Body of pancreas (tissue), 4 donors: ENCODE results near the gene MCF2L2. TPM values are rescaled to one million over a fixed set of nuclear protein-coding genes. Genes with fewer than 3 reads are reported as not detected.

ENCODE experiments used
- ATAC-seq: fragments of 150-250 bp; one replicate; pipeline ENCODE4 v1.9.1; 2016
- DNase-seq, 4 donors: peaks; one replicate each; pipeline ENCODE4 v3.0.0-alpha.2; 2019
- H3K27ac ChIP-seq, 4 donors: fragments of 200-600 bp; sonication (generic); 1 replicate in 3 of 4; 2 replicates in 1 of 4; pipeline versions ENCODE4 v1.5.1 to v1.6.1; 2016 to 2019; ENCODE audit warnings: mild to moderate bottlenecking in 1 of 4, mixed read lengths in 1 of 4, moderate library complexity in 1 of 4
- H3K27me3 ChIP-seq, 2 donors: fragments of 200-600 bp; sonication (generic); one replicate each; pipeline ENCODE4 v1.6.0; 2016; ENCODE audit warnings: mild to moderate bottlenecking in 1 of 2
- H3K36me3 ChIP-seq, 2 donors: fragments of 200-600 bp; sonication (generic); replicated peaks in 1 of 2; 2 replicates each; pipeline ENCODE4 v1.5.1; 2016; ENCODE audit warnings: low read depth in 2 of 2; ENCODE audit not compliant: insufficient read depth in 1 of 2
- H3K4me1 ChIP-seq: fragments of 200-600 bp; sonication (generic); one replicate; pipeline ENCODE4 v1.6.0; 2016
- H3K4me3 ChIP-seq, 2 donors: fragments of 200-600 bp; sonication (generic); 1 replicate in 1 of 2; 2 replicates in 1 of 2; pipeline ENCODE4 v1.5.1; 2016 to 2019
- H3K9me3 ChIP-seq, 3 donors: fragments of 200-600 bp; sonication (generic); 1 replicate in 2 of 3; 2 replicates in 1 of 3; pipeline ENCODE4 v1.5.1; 2016
- CTCF ChIP-seq, 7 experiments: fragments of 450-650 bp in 4 of 7; fragments of 200-600 bp in 3 of 7; sonication (generic) in 3 of 7; IDR thresholded peaks; one replicate each; pipeline ENCODE4 v1.5.1; 2016 to 2019; ENCODE audit warnings: antibody characterized with exemption in 7 of 7
- POLR2A ChIP-seq, 3 donors: fragments of 450-650 bp; IDR thresholded peaks; one replicate each; pipeline ENCODE4 v1.6.1; 2016; ENCODE audit warnings: antibody characterized with exemption in 3 of 3, mild to moderate bottlenecking in 2 of 3
- WGBS, 2 donors: methylation state at CpG; one replicate each; pipeline ENCODE4 v1.1.5; 2017; 5-methylcytosine and 5-hydroxymethylcytosine counted together
- intact Hi-C: fragments of 100-400 bp; cut with DNase I; formaldehyde crosslinking; loops from one replicate; pipeline ENCODE4 v1.15.1; 2023
- total RNA-seq, 2 donors: library from RNA; depleted of rRNA; stranded (reverse); fragments of >200 nt; gene quantifications; one replicate each; pipeline ENCODE4 v1.1.0, GENCODE V29; 2016

MCF2L2 gene
- total RNA-seq, 2 donors from 2014 or later, result 0.26 TPM; not detected in 1

- Histone ChIP-seq H3K4me3 (no peak overlapping the region), H3K27ac (no peak overlapping the region), H3K27me3 (no peaks in the 10 kb centered on the region), H3K4me1 (no peaks in the 10 kb centered on the region), H3K36me3 (no peaks in the 10 kb centered on the region), H3K9me3 (no peaks in the 10 kb centered on the region)
- 63 to 69% methylated on average over 4 of the region's 4 CpGs for WGBS, 2 donors
- no peak for ATAC-seq
- TF ChIP-seq CTCF (IDR thresholded peaks at IDR 0.05) (no peak), POLR2A (IDR thresholded peaks at IDR 0.05) (no peak)
- intact Hi-C loops, result no loop called here
- no peak for DNase-seq
Measured at GRCh38 chr3:183393625-183394024, 34.8 kb downstream of the MCF2L2 start.

- intact Hi-C loops, result no loop called here
- Histone ChIP-seq H3K36me3 (no peaks in the 10 kb centered on the region), H3K9me3 (no peaks in the 10 kb centered on the region), H3K27ac (no peak overlapping the region), H3K4me3 (no peak overlapping the region), H3K4me1 (no peaks in the 10 kb centered on the region), H3K27me3 (no peaks in the 10 kb centered on the region)
- ATAC-seq, result peak; percentile 18
- DNase-seq, result no peak
- TF ChIP-seq CTCF (IDR thresholded peaks at IDR 0.05), result no peak
- TF ChIP-seq POLR2A (IDR thresholded peaks at IDR 0.05), result no peak
- 58 to 70% methylated on average over 10 to 12 of the region's 12 CpGs for WGBS, 2 donors
Measured at GRCh38 chr3:183392186-183393034, 36.0 kb downstream of the MCF2L2 start.

GRCh38 chr3:183391460-183391859, 37.0 kb downstream of the MCF2L2 start:
- DNase-seq (no peak), ATAC-seq (no peak)
- no peaks in the 10 kb centered on the region for H3K36me3 ChIP-seq
- WGBS, 2 donors, result 73 to 81% methylated on average over 3 of the region's 3 CpGs
- H3K27ac ChIP-seq, result no peak overlapping the region
- H3K27me3 ChIP-seq, result no peaks in the 10 kb centered on the region
- no peaks in the 10 kb centered on the region for H3K4me1 ChIP-seq
- no peaks in the 10 kb centered on the region for H3K9me3 ChIP-seq
- TF ChIP-seq POLR2A (IDR thresholded peaks at IDR 0.05), result no peak
- TF ChIP-seq CTCF (IDR thresholded peaks at IDR 0.05), result no peak
- no peak overlapping the region for H3K4me3 ChIP-seq
- intact Hi-C loops, result no loop called here

DNA sequence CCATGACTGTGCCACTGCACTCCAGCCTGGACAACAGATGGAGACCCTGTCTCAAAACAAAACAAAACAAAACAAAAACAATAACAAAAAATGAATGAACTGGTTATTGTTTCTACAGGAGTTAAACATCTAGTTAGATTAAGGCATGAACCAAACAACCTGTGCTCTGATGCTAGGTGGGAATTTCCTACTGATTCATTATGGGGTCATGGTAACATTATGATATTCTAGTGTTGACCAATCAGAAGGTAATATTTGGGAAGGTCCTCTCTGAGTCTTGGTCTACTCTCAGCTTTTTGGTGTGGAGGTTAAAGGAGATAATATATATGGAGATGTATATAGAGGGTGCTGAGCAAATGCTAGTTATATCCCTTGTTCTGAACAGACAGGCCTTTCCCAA, 37.6 kb downstream of the MCF2L2 start:
- TF ChIP-seq CTCF (IDR thresholded peaks at IDR 0.05), result no peak
- TF ChIP-seq POLR2A (IDR thresholded peaks at IDR 0.05), result no peak
- ATAC-seq (no peak), DNase-seq (no peak)
- Histone ChIP-seq H3K36me3 (no peaks in the 10 kb centered on the region), H3K9me3 (no peaks in the 10 kb centered on the region), H3K27me3 (no peaks in the 10 kb centered on the region), H3K4me1 (peaks cover under 1% of the 10 kb centered on the region), H3K27ac (no peak overlapping the region), H3K4me3 (no peak overlapping the region)
- intact Hi-C loops, result no loop called here
